Liver (tissue), 9 donors: ENCODE measurements around the gene CTU2. TPM values are rescaled to one million over a fixed set of nuclear protein-coding genes. Genes with fewer than 3 reads are reported as not detected.
A peak's percentile ranks its signal among the peaks of the same experiment; 100 is the strongest.

Source experiments
- DNase-seq: peaks from one replicate; pipeline ENCODE4 v3.0.0-alpha.2; 2017; ENCODE audit warnings: low spot score
- H3K27ac ChIP-seq, 2 donors: one replicate each; pipeline ENCODE4 v1.7.0; 2013; ENCODE audit warnings: inconsistent platforms in 2 of 2, low read length in 2 of 2, control low read depth in 1 of 2, low read depth in 1 of 2, mild to moderate bottlenecking in 1 of 2
- H3K27me3 ChIP-seq, 4 donors: one replicate each; pipeline versions ENCODE4 v1.6.1 to v1.7.0; 2013; ENCODE audit warnings: low read length in 3 of 4, inconsistent platforms in 1 of 4, mild to moderate bottlenecking in 1 of 4, moderate library complexity in 1 of 4; ENCODE audit not compliant: control insufficient read depth in 4 of 4, insufficient read depth in 4 of 4
- H3K36me3 ChIP-seq, 4 donors: one replicate each; pipeline versions ENCODE4 v1.6.1 to v1.7.0; 2013; ENCODE audit warnings: low read length in 3 of 4, mild to moderate bottlenecking in 3 of 4, low read depth in 1 of 4, moderate library complexity in 1 of 4; ENCODE audit not compliant: control insufficient read depth in 4 of 4, insufficient read depth in 3 of 4
- H3K4me1 ChIP-seq, 4 donors: one replicate each; pipeline versions ENCODE4 v1.6.1 to v1.7.0; 2013; ENCODE audit warnings: low read length in 3 of 4, mild to moderate bottlenecking in 3 of 4, moderate library complexity in 1 of 4; ENCODE audit not compliant: control insufficient read depth in 4 of 4, insufficient read depth in 4 of 4
- H3K4me3 ChIP-seq, 3 donors: one replicate each; pipeline versions ENCODE4 v1.6.1 to v1.7.0; 2013; ENCODE audit warnings: low read length in 3 of 3, control low read depth in 1 of 3, low read depth in 1 of 3, mild to moderate bottlenecking in 1 of 3
- H3K9ac ChIP-seq, 2 donors: one replicate each; pipeline ENCODE4 v1.7.0; 2013; ENCODE audit warnings: low read length in 2 of 2, mild to moderate bottlenecking in 2 of 2, moderate library complexity in 2 of 2, control low read depth in 1 of 2, low read depth in 1 of 2
- H3K9me3 ChIP-seq, 4 donors: one replicate each; pipeline versions ENCODE4 v1.6.1 to v1.7.0; 2013; ENCODE audit warnings: low read length in 3 of 4; ENCODE audit not compliant: control insufficient read depth in 4 of 4
- CTCF ChIP-seq: fragments of 150-350 bp; IDR thresholded peaks from 2 replicates; pipeline ENCODE4 v1.5.1; 2017; ENCODE audit warnings: improper control_type of control experiment, low read depth, low read length; ENCODE audit not compliant: missing input control
- FOXA2 ChIP-seq: IDR thresholded peaks from 2 replicates; pipeline ENCODE4 v1.6.1; 2016; ENCODE audit warnings: antibody characterized with exemption
- RAD21 ChIP-seq, 2 donors: IDR thresholded peaks; 2 replicates each; pipeline ENCODE4 v1.6.1; 2016; ENCODE audit warnings: antibody characterized with exemption in 2 of 2, mild to moderate bottlenecking in 2 of 2
- SP1 ChIP-seq: IDR thresholded peaks from 2 replicates; pipeline ENCODE4 v1.6.1; 2018; ENCODE audit warnings: antibody characterized with exemption, mild to moderate bottlenecking
- TAF1 ChIP-seq: conservative IDR thresholded peaks from 2 replicates; pipeline ENCODE4 v1.6.1; 2016; ENCODE audit warnings: antibody characterized with exemption, mild to moderate bottlenecking
- YY1 ChIP-seq: IDR thresholded peaks from 2 replicates; pipeline ENCODE4 v1.6.1; 2016; ENCODE audit warnings: antibody characterized with exemption, mild to moderate bottlenecking
- whole genome bisulfite sequencing: extraction: QIAGEN DNeasy Blood & Tissue Kit; methylation state at CpG from one replicate; pipeline ENCODE4 v1.1.7; 2013; 5-methylcytosine and 5-hydroxymethylcytosine counted together
- polyA plus RNA-seq, 2 donors: library from polyadenylated mRNA; stranded (reverse) in 1 of 2; unstranded in 1 of 2; fragments of 200-250 nt in 1 of 2; fragments of >200 nt in 1 of 2; fragmentation: Nextera tagmentation in 1 of 2; extraction: Ambion mirVana in 1 of 2; gene quantifications; one replicate each; pipeline versions ENCODE4 v1.2.1 to v1.2.3, GENCODE V29; 2013 to 2015
- total RNA-seq, 2 donors: library from RNA; depleted of rRNA; stranded (reverse); fragments of >200 nt; gene quantifications; one replicate each; pipeline ENCODE4 v1.2.3, GENCODE V29; 2014
- TF ChIP-seq, protein P1 (sequence below): IDR thresholded peaks from 2 replicates; pipeline ENCODE4 v1.6.1; 2016; ENCODE audit warnings: antibody characterized with exemption, mild to moderate bottlenecking
- TF ChIP-seq, protein P2 (sequence below): IDR thresholded peaks from 2 replicates; pipeline ENCODE4 v1.6.1; 2016; ENCODE audit warnings: antibody characterized with exemption
- TF ChIP-seq, protein P3 (sequence below): IDR thresholded peaks from 2 replicates; pipeline ENCODE4 v1.6.1; 2016; ENCODE audit warnings: antibody characterized with exemption
- donor health status: healthy.
- donor health status: healthy.
- donor health status: healthy.
- donor health status: healthy.
- donor health status: healthy.

The CTU2 gene
- total and polyA plus RNA-seq, 4 donors = 7.0 to 8.5 (median 7.4) TPM

DNA sequence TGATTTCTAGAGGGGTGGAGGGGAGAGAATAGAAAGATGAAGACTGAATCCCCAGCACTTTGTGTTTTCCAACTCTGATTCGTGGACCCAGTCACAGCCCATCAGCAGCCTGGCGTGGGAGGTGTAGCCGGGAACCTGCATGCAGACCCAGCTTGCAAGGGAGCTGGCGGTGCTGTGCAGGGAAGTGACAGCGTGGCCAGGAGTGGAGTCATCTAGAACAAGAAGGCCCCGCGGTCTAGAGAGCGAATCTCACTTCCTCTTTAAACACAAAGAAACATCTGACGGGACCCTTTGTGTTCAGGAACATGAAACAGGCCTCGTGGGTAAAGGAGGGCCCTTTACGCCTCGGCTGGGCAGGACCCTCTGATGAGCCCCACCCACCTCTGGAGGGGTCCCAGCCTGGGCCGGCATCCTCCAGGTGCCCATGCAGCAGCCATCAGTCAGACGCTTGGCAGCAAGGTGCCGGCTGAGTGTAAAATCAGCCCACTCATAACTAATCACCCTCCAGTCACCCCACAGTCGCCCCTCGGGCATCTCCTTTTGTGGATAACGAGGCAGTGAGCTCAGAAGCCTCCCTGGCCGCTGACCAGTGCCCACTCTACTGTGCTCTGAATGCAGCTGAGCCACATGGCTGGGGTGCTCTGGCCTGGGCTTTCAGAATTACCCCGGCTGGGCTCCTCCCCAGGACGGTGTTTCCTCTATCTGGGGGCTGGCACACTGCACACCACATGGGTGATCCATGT lies 24.4 kb upstream of the CTU2 start (continued):
- TF ChIP-seq CTCF (no peak), FOXA2 (no peak), TAF1 (no peak), SP1 (no peak)
- TF ChIP-seq, protein P1, sequence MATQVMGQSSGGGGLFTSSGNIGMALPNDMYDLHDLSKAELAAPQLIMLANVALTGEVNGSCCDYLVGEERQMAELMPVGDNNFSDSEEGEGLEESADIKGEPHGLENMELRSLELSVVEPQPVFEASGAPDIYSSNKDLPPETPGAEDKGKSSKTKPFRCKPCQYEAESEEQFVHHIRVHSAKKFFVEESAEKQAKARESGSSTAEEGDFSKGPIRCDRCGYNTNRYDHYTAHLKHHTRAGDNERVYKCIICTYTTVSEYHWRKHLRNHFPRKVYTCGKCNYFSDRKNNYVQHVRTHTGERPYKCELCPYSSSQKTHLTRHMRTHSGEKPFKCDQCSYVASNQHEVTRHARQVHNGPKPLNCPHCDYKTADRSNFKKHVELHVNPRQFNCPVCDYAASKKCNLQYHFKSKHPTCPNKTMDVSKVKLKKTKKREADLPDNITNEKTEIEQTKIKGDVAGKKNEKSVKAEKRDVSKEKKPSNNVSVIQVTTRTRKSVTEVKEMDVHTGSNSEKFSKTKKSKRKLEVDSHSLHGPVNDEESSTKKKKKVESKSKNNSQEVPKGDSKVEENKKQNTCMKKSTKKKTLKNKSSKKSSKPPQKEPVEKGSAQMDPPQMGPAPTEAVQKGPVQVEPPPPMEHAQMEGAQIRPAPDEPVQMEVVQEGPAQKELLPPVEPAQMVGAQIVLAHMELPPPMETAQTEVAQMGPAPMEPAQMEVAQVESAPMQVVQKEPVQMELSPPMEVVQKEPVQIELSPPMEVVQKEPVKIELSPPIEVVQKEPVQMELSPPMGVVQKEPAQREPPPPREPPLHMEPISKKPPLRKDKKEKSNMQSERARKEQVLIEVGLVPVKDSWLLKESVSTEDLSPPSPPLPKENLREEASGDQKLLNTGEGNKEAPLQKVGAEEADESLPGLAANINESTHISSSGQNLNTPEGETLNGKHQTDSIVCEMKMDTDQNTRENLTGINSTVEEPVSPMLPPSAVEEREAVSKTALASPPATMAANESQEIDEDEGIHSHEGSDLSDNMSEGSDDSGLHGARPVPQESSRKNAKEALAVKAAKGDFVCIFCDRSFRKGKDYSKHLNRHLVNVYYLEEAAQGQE = no peak
- TF ChIP-seq, protein P2, sequence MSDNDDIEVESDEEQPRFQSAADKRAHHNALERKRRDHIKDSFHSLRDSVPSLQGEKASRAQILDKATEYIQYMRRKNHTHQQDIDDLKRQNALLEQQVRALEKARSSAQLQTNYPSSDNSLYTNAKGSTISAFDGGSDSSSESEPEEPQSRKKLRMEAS = no peak

GRCh38 chr16:88684569-88685155 lies 21.6 kb upstream of the CTU2 start:
- DNase-seq = no peak
- Histone ChIP-seq H3K4me1 (peaks cover 7 to 31% (median 21%) of the 10 kb centered on the region in 4 donors), H3K27ac (no peak overlapping the region), H3K27me3 (no peaks in the 10 kb centered on the region), H3K9ac (no peak overlapping the region), H3K9me3 (no peaks in the 10 kb centered on the region), H3K36me3 (no peaks in the 10 kb centered on the region), H3K4me3 (no peak overlapping the region)
- 79% methylated on average over 15 of the region's 15 CpGs for WGBS
- TF ChIP-seq YY1 = no peak
- TF ChIP-seq FOXA2 = no peak
- TF ChIP-seq, protein P3, sequence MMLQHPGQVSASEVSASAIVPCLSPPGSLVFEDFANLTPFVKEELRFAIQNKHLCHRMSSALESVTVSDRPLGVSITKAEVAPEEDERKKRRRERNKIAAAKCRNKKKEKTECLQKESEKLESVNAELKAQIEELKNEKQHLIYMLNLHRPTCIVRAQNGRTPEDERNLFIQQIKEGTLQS = no peak

DNA sequence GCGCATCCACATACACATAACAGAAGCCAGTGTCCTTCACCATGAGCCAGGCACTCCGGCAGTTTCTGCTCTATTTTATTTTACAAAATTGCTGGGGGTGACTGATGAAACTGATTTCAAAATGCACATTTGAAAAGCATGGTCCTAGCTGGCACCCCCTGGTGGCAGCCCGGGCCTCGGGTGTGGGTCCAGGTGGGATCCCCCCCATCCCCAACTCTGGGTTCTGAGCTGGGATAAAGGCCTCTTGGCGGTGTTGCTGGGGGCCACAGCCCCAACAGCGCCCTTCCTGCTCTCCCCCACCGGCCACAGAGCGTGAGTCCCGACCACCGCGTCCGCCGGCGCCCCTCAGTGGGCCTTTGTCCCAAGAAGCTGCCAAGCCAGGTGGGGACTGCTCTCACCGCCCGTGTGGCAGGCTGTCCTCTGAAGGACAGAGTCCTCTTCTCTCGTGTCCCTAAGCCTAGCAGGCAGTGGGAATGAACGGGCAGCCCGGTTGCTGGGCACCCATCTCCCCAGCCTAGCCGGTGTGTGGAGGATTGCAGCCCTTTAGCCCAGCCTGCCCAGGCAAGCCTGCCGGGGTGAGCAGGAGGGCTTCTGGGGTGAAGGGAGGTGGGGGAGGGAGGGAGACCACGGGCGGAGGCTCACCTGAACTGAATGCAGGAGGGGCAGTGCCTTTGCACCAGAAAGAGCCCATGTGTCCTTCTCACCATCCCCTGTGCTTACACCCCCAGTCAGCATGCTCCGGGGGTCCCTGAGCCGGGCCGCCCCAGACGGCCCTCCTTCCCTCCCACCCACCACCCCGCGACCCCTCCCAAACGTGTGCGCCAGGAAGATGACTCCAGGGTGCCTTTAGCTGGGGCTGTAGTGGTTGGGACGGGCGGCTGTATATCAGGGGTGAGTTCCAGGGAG lies 20.9 kb upstream of the CTU2 start:
- TF ChIP-seq YY1 (no peak), RAD21 (IDR thresholded peaks at IDR 0.05) (peak in 1 of 2 donors; percentile 22), CTCF (peak; percentile 2)
- Histone ChIP-seq H3K9me3 (no peaks in the 10 kb centered on the region), H3K36me3 (no peaks in the 10 kb centered on the region), H3K4me3 (peak overlapping the region in 2 of 3 donors; percentile 33 to 60), H3K27ac (no peak overlapping the region), H3K27me3 (no peaks in the 10 kb centered on the region), H3K4me1 (peaks cover 7 to 31% (median 21%) of the 10 kb centered on the region in 4 donors), H3K9ac (no peak overlapping the region)
- no peak for DNase-seq
- 10% methylated on average over 33 of the region's 33 CpGs for WGBS
